Natural killer cell (primary cell): ENCODE data around the gene CTNND1. TPM values are rescaled to one million over a fixed set of nuclear protein-coding genes. Genes with fewer than 3 reads are reported as not detected.
A peak's percentile ranks its signal among the peaks of the same experiment; 100 is the strongest.

Experiments
- ATAC-seq, 3 donors: fragments of 150-1000 bp in 2 of 3; fragments of 200-7000 bp in 1 of 3; cut with Tn5 transposase; 1 replicate in 1 of 3; 2 replicates in 2 of 3; pipeline ENCODE4 v1.10.0; 2021; ENCODE audit warnings: mild to moderate bottlenecking in 2 of 3, moderate library complexity in 2 of 3
- DNase-seq, 2 donors: peaks; one replicate each; pipeline versions ENCODE4 v3.0.0 to v3.0.0-alpha.2; 2013 to 2021; ENCODE audit warnings: mixed read lengths in 1 of 2
- H3K27ac ChIP-seq: one replicate; pipeline ENCODE4 v1.5.1; 2013; ENCODE audit warnings: mild to moderate bottlenecking, low read length
- H3K27me3 ChIP-seq: one replicate; pipeline ENCODE4 v1.6.1; 2013; ENCODE audit warnings: low read length; ENCODE audit not compliant: control insufficient read depth, insufficient read depth
- H3K36me3 ChIP-seq: one replicate; pipeline ENCODE4 v1.6.1; 2013; ENCODE audit warnings: low read length; ENCODE audit not compliant: control insufficient read depth, insufficient read depth
- H3K4me1 ChIP-seq: one replicate; pipeline ENCODE4 v1.6.1; 2013; ENCODE audit warnings: low read length; ENCODE audit not compliant: control insufficient read depth, insufficient read depth
- H3K4me3 ChIP-seq: one replicate; pipeline ENCODE4 v1.5.1; 2013; ENCODE audit warnings: low read length
- H3K9me3 ChIP-seq: one replicate; pipeline ENCODE4 v1.6.1; 2013; ENCODE audit warnings: low read length; ENCODE audit not compliant: control insufficient read depth, insufficient read depth
- H3K27ac Mint-ChIP-seq, 2 donors: one replicate each; pipeline ENCODE4 v1.8.0; 2022; ENCODE audit warnings: mild to moderate bottlenecking in 2 of 2, mixed read lengths in 2 of 2, moderate library complexity in 1 of 2
- H3K27me3 Mint-ChIP-seq, 2 donors: one replicate each; pipeline ENCODE4 v1.8.0; 2022; ENCODE audit warnings: low read depth in 2 of 2, mixed read lengths in 2 of 2
- H3K36me3 Mint-ChIP-seq: one replicate; pipeline ENCODE4 v1.8.0; 2022; ENCODE audit warnings: mixed read lengths
- H3K4me1 Mint-ChIP-seq, 2 donors: one replicate each; pipeline ENCODE4 v1.8.0; 2022; ENCODE audit warnings: mixed read lengths in 2 of 2
- H3K4me3 Mint-ChIP-seq: one replicate; pipeline ENCODE4 v1.8.0; 2022; ENCODE audit warnings: mild to moderate bottlenecking, moderate library complexity, mixed read lengths
- H3K9me3 Mint-ChIP-seq, 2 donors: one replicate each; pipeline ENCODE4 v1.8.0; 2022; ENCODE audit warnings: mixed read lengths in 2 of 2
- WGBS: methylation state at CpG from one replicate; pipeline ENCODE4 v1.1.7; 2013; ENCODE audit warnings: missing lambda C conversion rate; ENCODE audit not compliant: insufficient coverage; 5-methylcytosine and 5-hydroxymethylcytosine counted together
- intact Hi-C: fragments of 100-400 bp; cut with micrococcal nuclease; formaldehyde crosslinking; loops from one replicate; pipeline ENCODE4 v1.14.2; 2022
- total RNA-seq, 4 donors: library from RNA; stranded (reverse); fragments of 120-200 nt in 1 of 4; gene quantifications; one replicate each; pipeline versions ENCODE4 v1.2.3 to v1.2.4, GENCODE V29; 2013 to 2022
- TF ChIP-seq, protein P1 (sequence below): fragments of 200-600 bp; IDR thresholded peaks from one replicate; pipeline ENCODE4 v1.8.0; 2022; ENCODE audit warnings: antibody characterized with exemption

The CTNND1 gene
- total RNA-seq, 3 donors from 2014 or later (not counting 1 experiment from before 2014, with no cell fraction given): 17.1 to 17.7 (median 17.3) TPM

DNA sequence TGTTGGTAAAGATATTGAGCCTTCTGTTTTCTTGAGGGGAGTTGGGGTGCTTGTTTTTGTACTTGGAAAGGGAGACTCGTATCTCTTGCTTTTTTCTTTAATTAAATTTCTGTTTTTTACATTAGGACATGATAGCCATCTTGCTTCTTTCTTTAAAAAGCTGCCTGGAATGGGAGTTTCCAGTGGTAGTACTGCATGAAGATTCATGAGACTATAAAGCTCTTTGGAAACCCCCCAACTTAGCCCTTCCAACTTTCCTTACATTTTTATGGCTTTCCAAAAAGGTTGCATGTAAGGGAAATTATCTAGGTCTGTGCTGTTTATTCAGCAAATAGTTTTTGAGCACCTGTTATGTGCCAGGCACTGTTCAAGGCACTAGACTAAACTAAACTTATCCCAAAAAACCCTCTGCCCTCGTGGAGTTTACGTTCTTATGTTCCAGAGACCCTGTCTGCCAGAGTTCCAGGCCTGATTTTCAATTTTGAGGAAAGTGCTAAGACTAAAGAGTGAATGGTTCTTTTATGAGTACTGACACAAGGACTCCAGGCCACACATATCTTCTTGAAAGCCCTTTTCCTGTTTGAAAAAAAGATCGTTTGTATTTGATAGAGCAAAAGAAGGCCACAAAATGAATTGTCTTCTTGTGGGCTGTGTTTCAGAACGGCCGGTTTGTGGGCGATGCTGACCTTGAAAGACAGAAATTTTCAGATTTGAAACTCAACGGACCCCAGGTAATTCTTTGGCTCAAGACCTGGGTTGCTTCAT lies 31.9 kb downstream of the CTNND1 start:
- no peak overlapping the region for H3K4me3 ChIP-seq
- Mint-ChIP-seq H3K36me3 (no peaks in the 10 kb centered on the region), H3K4me1 (peaks cover 24 to 25% of the 10 kb centered on the region in 2 donors)

DNA sequence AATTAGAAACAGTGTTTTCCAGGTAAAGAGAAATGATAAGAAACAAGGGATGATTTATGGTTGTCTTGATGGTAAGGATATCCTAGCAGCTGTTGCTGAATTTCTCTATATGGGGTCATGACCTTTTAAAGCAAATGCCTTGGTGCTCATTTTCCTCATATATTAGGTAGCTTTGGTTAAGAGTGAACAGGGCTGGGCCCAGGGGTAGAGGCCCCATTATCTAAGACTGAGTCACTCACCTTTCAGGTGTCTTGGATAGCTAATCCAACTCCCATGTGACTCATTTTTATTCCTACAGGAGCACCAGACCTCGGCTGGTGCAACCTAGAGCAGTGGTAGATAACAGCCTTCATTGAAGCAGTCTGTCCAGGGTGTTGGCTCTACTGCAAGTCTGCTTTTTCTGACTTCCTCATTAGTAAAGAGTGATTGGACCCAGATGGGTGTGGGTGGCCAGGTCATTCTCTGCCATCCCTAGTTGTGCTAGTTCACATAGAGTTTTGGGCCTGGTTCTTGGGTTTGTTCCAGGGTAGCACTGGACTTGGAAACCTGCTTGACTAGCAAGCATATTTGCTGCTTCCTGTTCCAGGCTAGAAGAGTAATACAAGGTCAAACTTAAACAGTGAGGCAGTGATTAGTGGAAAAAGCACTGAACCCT lies 37.4 kb downstream of the CTNND1 start:
- peak overlapping the region; percentile 24 for H3K27ac ChIP-seq
- intact Hi-C loops: loop anchor here (10.0 kb wide), 1 partner anchor 776 kb away; the partner anchor contains the start of genes LPXN and ZFP91
- Mint-ChIP-seq H3K27ac (peak overlapping the region in 1 of 2 donors; percentile 21), H3K27me3 (no peaks in the 10 kb centered on the region), H3K9me3 (no peaks in the 10 kb centered on the region), H3K4me3 (no peak overlapping the region), H3K4me1 (peaks cover 9 to 11% of the 10 kb centered on the region in 2 donors), H3K36me3 (peaks cover under 1% of the 10 kb centered on the region)
- TF ChIP-seq, protein P1, sequence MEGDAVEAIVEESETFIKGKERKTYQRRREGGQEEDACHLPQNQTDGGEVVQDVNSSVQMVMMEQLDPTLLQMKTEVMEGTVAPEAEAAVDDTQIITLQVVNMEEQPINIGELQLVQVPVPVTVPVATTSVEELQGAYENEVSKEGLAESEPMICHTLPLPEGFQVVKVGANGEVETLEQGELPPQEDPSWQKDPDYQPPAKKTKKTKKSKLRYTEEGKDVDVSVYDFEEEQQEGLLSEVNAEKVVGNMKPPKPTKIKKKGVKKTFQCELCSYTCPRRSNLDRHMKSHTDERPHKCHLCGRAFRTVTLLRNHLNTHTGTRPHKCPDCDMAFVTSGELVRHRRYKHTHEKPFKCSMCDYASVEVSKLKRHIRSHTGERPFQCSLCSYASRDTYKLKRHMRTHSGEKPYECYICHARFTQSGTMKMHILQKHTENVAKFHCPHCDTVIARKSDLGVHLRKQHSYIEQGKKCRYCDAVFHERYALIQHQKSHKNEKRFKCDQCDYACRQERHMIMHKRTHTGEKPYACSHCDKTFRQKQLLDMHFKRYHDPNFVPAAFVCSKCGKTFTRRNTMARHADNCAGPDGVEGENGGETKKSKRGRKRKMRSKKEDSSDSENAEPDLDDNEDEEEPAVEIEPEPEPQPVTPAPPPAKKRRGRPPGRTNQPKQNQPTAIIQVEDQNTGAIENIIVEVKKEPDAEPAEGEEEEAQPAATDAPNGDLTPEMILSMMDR: no peak
- peaks cover 3% of the 10 kb centered on the region for H3K4me1 ChIP-seq
- ATAC-seq (no peak), DNase-seq (no peak)
- no peak overlapping the region for H3K4me3 ChIP-seq
- H3K36me3 ChIP-seq: peaks cover 10% of the 10 kb centered on the region
- no peaks in the 10 kb centered on the region for H3K27me3 ChIP-seq
- 54% methylated on average over 1 of the region's 1 CpG for WGBS
- H3K9me3 ChIP-seq: no peaks in the 10 kb centered on the region

More for the DNA sequence above, 31.9 kb downstream of the CTNND1 start:
- Mint-ChIP-seq H3K9me3 (no peaks in the 10 kb centered on the region), H3K27me3 (no peaks in the 10 kb centered on the region), H3K4me3 (peak overlapping the region; percentile 13), H3K27ac (peak overlapping the region; percentile 86)
- no peaks in the 10 kb centered on the region for H3K27me3 ChIP-seq
- H3K27ac ChIP-seq: peak overlapping the region; percentile 24
- TF ChIP-seq, protein P1: no peak
- intact Hi-C loops: loop anchor here (2.0 to 10.0 kb wide), 2 partner anchors 53 to 781 kb away; partner anchors contain the start of genes LPXN, SELENOH and ZFP91
- peaks cover 7% of the 10 kb centered on the region for H3K36me3 ChIP-seq
- H3K9me3 ChIP-seq: no peaks in the 10 kb centered on the region
- DNase-seq: peak in 1 of 2 donors; percentile 31
- no peak for ATAC-seq
- WGBS: 50% methylated on average over 7 of the region's 8 CpGs
- peaks cover 27% of the 10 kb centered on the region for H3K4me1 ChIP-seq

DNA sequence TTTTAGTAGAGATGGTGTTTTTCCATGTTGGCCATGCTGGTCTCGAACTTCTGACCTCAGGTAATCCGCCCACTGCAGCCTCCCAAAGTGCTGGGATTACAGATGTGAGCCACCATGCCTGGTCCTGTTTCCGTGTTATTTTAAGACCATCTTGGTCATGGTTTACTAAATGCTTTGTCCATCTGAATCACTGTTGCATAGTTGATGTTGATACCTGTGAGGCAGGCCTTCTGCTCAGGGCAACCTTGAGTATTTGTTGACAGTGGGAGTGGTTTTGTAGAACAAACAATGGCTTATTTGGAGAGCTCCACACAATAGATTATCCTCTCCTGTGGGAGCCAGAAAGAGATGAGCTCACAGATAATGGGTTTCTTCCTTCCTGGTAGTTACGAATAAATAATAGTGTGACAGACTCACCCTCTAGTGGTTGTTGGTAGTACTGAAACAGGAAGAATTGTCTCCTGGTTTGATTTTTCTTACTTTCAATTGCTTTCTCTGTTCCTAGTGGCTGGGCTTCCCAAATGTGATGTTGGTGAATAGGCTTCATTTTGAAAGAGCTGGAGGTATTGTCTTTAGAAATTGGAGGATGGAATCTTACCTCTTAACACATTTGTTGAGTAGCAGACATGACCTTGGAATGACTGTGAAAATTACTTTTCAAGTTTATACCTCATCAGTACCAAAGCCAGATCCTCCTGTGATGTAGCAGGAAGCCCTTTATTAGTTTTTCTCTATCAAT lies 39.0 kb downstream of the CTNND1 start:
- Histone ChIP-seq H3K4me3 (no peak overlapping the region), H3K9me3 (no peaks in the 10 kb centered on the region), H3K27ac (peak overlapping the region; percentile 37), H3K27me3 (no peaks in the 10 kb centered on the region), H3K36me3 (peaks cover 18% of the 10 kb centered on the region), H3K4me1 (peaks cover 3% of the 10 kb centered on the region)
- TF ChIP-seq, protein P1: peak; percentile 86
- Mint-ChIP-seq H3K9me3 (no peaks in the 10 kb centered on the region), H3K27ac (peak overlapping the region; percentile 70 to 81), H3K27me3 (no peaks in the 10 kb centered on the region), H3K4me1 (peaks cover 9 to 11% of the 10 kb centered on the region in 2 donors), H3K4me3 (no peak overlapping the region), H3K36me3 (peaks cover 10% of the 10 kb centered on the region)
- peak; percentile 87 to 98 (median 95) for ATAC-seq
- DNase-seq: peak in 1 of 2 donors; percentile 82
- intact Hi-C loops: loop anchor here (1.0 to 10.0 kb wide), 7 partner anchors 59 to 724 kb away; partner anchors contain the start of gene SELENOH
- WGBS: 87% methylated on average over 3 of the region's 4 CpGs
